ENCODE results near the gene CDH4. TPM values are rescaled to one million over a fixed set of nuclear protein-coding genes. Genes with fewer than 3 reads are reported as not detected.

CDH4 gene
- total RNA-seq, 1 donor from 2014 or later: 8.3 TPM

GRCh38 chr20:61723529-61724257 lies 471.6 kb downstream of the CDH4 start:
- Mint-ChIP-seq H3K4me1 (ENCODE audit: unreplicated experiment) (peaks cover 6% of the 10 kb centered on the region), H3K4me3 (no peak overlapping the region), H3K27ac (no peak overlapping the region), H3K36me3 (no peaks in the 10 kb centered on the region), H3K27me3 (peaks cover 13% of the 10 kb centered on the region), H3K9me3 (no peaks in the 10 kb centered on the region)
- no peak for DNase-seq (ENCODE audit: extremely low spot score, unreplicated experiment)
- TF ChIP-seq, protein P1, sequence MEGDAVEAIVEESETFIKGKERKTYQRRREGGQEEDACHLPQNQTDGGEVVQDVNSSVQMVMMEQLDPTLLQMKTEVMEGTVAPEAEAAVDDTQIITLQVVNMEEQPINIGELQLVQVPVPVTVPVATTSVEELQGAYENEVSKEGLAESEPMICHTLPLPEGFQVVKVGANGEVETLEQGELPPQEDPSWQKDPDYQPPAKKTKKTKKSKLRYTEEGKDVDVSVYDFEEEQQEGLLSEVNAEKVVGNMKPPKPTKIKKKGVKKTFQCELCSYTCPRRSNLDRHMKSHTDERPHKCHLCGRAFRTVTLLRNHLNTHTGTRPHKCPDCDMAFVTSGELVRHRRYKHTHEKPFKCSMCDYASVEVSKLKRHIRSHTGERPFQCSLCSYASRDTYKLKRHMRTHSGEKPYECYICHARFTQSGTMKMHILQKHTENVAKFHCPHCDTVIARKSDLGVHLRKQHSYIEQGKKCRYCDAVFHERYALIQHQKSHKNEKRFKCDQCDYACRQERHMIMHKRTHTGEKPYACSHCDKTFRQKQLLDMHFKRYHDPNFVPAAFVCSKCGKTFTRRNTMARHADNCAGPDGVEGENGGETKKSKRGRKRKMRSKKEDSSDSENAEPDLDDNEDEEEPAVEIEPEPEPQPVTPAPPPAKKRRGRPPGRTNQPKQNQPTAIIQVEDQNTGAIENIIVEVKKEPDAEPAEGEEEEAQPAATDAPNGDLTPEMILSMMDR (conservative IDR thresholded peaks at IDR 0.05): no peak

GRCh38 chr20:61724376-61724775 lies 472.3 kb downstream of the CDH4 start:
- H3K4me3 Mint-ChIP-seq: no peak overlapping the region
- no peak overlapping the region for H3K27ac Mint-ChIP-seq
- TF ChIP-seq, protein P1 (conservative IDR thresholded peaks at IDR 0.05): peak; percentile 66
- DNase-seq (ENCODE audit: extremely low spot score, unreplicated experiment): no peak
- H3K9me3 Mint-ChIP-seq: no peaks in the 10 kb centered on the region
- no peaks in the 10 kb centered on the region for H3K36me3 Mint-ChIP-seq
- H3K27me3 Mint-ChIP-seq: peaks cover 8% of the 10 kb centered on the region
- peaks cover 5% of the 10 kb centered on the region for H3K4me1 Mint-ChIP-seq (ENCODE audit: unreplicated experiment)

- TF ChIP-seq, protein P1 (conservative IDR thresholded peaks at IDR 0.05): no peak
- no peaks in the 10 kb centered on the region for H3K9me3 Mint-ChIP-seq
- H3K27me3 Mint-ChIP-seq: peaks cover 6% of the 10 kb centered on the region
- H3K4me1 Mint-ChIP-seq (ENCODE audit: unreplicated experiment): no peaks in the 10 kb centered on the region
- no peak for DNase-seq (ENCODE audit: extremely low spot score, unreplicated experiment)
- H3K4me3 Mint-ChIP-seq: no peak overlapping the region
- no peaks in the 10 kb centered on the region for H3K36me3 Mint-ChIP-seq
- H3K27ac Mint-ChIP-seq: no peak overlapping the region
These were observed 473.1 kb downstream of the CDH4 start for GRCh38 chr20:61725145-61725544.

- H3K9me3 Mint-ChIP-seq: no peaks in the 10 kb centered on the region
- no peak overlapping the region for H3K27ac Mint-ChIP-seq
- TF ChIP-seq, protein P1 (conservative IDR thresholded peaks at IDR 0.05): no peak
- H3K36me3 Mint-ChIP-seq: no peaks in the 10 kb centered on the region
- peaks cover 6% of the 10 kb centered on the region for H3K27me3 Mint-ChIP-seq
- H3K4me1 Mint-ChIP-seq (ENCODE audit: unreplicated experiment): no peaks in the 10 kb centered on the region
- H3K4me3 Mint-ChIP-seq: no peak overlapping the region
- DNase-seq (ENCODE audit: extremely low spot score, unreplicated experiment): no peak
These were observed 473.9 kb downstream of the CDH4 start for GRCh38 chr20:61725966-61726365.

DNA sequence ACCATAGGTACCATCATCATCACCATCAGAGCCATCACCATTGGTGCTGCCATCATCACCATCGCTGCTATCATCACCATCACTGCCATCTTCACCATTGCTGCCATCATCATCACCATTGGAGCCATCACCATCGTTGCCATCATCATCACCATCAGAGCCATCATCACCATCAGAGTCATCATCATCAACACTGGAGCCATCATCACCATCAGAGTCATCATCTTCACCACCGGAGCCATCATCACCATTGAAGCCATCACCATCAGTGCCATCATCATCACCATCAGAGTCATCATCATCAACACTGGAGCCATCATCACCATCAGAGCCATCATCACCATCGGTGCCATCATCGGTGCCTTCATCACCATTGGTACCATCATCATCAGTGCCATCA lies 474.9 kb downstream of the CDH4 start:
- Mint-ChIP-seq H3K9me3 (no peaks in the 10 kb centered on the region), H3K27me3 (peaks cover 8% of the 10 kb centered on the region), H3K4me1 (ENCODE audit: unreplicated experiment) (no peaks in the 10 kb centered on the region), H3K36me3 (no peaks in the 10 kb centered on the region), H3K27ac (no peak overlapping the region), H3K4me3 (no peak overlapping the region)
- DNase-seq (ENCODE audit: extremely low spot score, unreplicated experiment): no peak
- TF ChIP-seq, protein P1 (conservative IDR thresholded peaks at IDR 0.05): no peak
